Measurements from ENCODE around the gene HIVEP3. TPM values are rescaled to one million over a fixed set of nuclear protein-coding genes. Genes with fewer than 3 reads are reported as not detected.

Gene HIVEP3
- total RNA-seq, 1 experiment from 2014 or later, result 6.0 TPM

- Histone ChIP-seq H3K27me3 (ENCODE audit: control insufficient read depth, insufficient read depth, low read length) (no peaks in the 10 kb centered on the region), H3K9me3 (ENCODE audit: control insufficient read depth, insufficient read depth, low read depth, low read length) (peaks cover 6% of the 10 kb centered on the region; the same call in 1 of the 2 replicates), H3K4me1 (ENCODE audit: control insufficient read depth, insufficient read depth, low read length) (peaks cover 15% of the 10 kb centered on the region), H3K4me3 (ENCODE audit: low read depth in 2 of 2, low read length in 2 of 2) (no peak overlapping the region), H3K27ac (ENCODE audit: low read length) (peak overlapping the region; percentile 62; the same call in 1 of the 2 replicates), H3K36me3 (ENCODE audit: control insufficient read depth, insufficient read depth, low read length) (no peaks in the 10 kb centered on the region)
- intact Hi-C loops (cut with micrococcal nuclease; ENCODE audit: unreplicated experiment), result no loop called here
- DNase-seq (ENCODE audit: low read depth, low spot score), result no peak
- ChIA-PET POLR2A (no interaction called here), CTCF (no interaction called here)
- in situ Hi-C loops (cut with HindIII; ENCODE audit: low pct_unique_long_range_greater_than_20kb, low sequenced_read_pairs), result no loop called here
- TF ChIP-seq TCF7L2 (IDR thresholded peaks at IDR 0.05; ENCODE audit: low read depth, low read length) (no peak), SIN3A (IDR thresholded peaks at IDR 0.05; ENCODE audit: borderline replicate concordance, insufficient read depth, low read depth, low read length) (no peak), REST (IDR thresholded peaks at IDR 0.05; ENCODE audit: insufficient read depth in 1 of 2, low read depth in 2 of 2, low read length in 1 of 2) (no peak), POLR2AphosphoS5 (IDR thresholded peaks at IDR 0.05; ENCODE audit: low read depth, low read length) (no peak)
- TF ChIP-seq, protein P1, sequence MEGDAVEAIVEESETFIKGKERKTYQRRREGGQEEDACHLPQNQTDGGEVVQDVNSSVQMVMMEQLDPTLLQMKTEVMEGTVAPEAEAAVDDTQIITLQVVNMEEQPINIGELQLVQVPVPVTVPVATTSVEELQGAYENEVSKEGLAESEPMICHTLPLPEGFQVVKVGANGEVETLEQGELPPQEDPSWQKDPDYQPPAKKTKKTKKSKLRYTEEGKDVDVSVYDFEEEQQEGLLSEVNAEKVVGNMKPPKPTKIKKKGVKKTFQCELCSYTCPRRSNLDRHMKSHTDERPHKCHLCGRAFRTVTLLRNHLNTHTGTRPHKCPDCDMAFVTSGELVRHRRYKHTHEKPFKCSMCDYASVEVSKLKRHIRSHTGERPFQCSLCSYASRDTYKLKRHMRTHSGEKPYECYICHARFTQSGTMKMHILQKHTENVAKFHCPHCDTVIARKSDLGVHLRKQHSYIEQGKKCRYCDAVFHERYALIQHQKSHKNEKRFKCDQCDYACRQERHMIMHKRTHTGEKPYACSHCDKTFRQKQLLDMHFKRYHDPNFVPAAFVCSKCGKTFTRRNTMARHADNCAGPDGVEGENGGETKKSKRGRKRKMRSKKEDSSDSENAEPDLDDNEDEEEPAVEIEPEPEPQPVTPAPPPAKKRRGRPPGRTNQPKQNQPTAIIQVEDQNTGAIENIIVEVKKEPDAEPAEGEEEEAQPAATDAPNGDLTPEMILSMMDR (IDR thresholded peaks at IDR 0.05), result no peak
- no TSS peak for BruUV-seq (replicated peaks)
- 0 out of 2 replicates have a peak, but pooled peaks have one; percentile 31 for ATAC-seq
Observed at GRCh38 chr1:41927118-41927517, 8.4 kb upstream of the HIVEP3 start.

- no TSS peak for BruUV-seq (replicated peaks)
- Histone ChIP-seq H3K9me3 (ENCODE audit: control insufficient read depth, insufficient read depth, low read depth, low read length) (peaks cover 6% of the 10 kb centered on the region; the same call in 1 of the 2 replicates), H3K4me3 (ENCODE audit: low read depth in 2 of 2, low read length in 2 of 2) (no peak overlapping the region), H3K36me3 (ENCODE audit: control insufficient read depth, insufficient read depth, low read length) (no peaks in the 10 kb centered on the region), H3K27me3 (ENCODE audit: control insufficient read depth, insufficient read depth, low read length) (no peaks in the 10 kb centered on the region), H3K27ac (ENCODE audit: low read length) (no peak overlapping the region), H3K4me1 (ENCODE audit: control insufficient read depth, insufficient read depth, low read length) (peaks cover 15% of the 10 kb centered on the region)
- ATAC-seq, result peak; percentile 74
- DNase-seq (ENCODE audit: low read depth, low spot score), result no peak
- in situ Hi-C loops (cut with HindIII; ENCODE audit: low pct_unique_long_range_greater_than_20kb, low sequenced_read_pairs), result no loop called here
- no peak for TF ChIP-seq TCF7L2 (IDR thresholded peaks at IDR 0.05; ENCODE audit: low read depth, low read length)
- no peak for TF ChIP-seq REST (IDR thresholded peaks at IDR 0.05; ENCODE audit: insufficient read depth in 1 of 2, low read depth in 2 of 2, low read length in 1 of 2)
- no peak for TF ChIP-seq SIN3A (IDR thresholded peaks at IDR 0.05; ENCODE audit: borderline replicate concordance, insufficient read depth, low read depth, low read length)
- TF ChIP-seq, protein P1 (IDR thresholded peaks at IDR 0.05), result no peak
- no peak for TF ChIP-seq POLR2AphosphoS5 (IDR thresholded peaks at IDR 0.05; ENCODE audit: low read depth, low read length)
- POLR2A ChIA-PET, result no interaction called here
- CTCF ChIA-PET, result no interaction called here
- intact Hi-C loops (cut with micrococcal nuclease; ENCODE audit: unreplicated experiment), result no loop called here
Observed at GRCh38 chr1:41925712-41926111, 7.0 kb upstream of the HIVEP3 start.

Measured in Panc1 (cell line).